ENCODE measurements around the gene SLC25A12.
"Not testable (repeated sequence)": the region's sequence is repeated elsewhere in the genome, so short reads cannot be mapped to it uniquely, and the experiment has no call there.

The SLC25A12 gene

GRCh38 chr2:171789956-171790355 is 104.1 kb downstream of the SLC25A12 start:
- Histone ChIP-seq H3K27me3 (no peaks in the 10 kb centered on the region), H3K4me3 (no peak overlapping the region), H3K36me3 (peaks cover 43 to 80% (median 72%) of the 10 kb centered on the region in 3 donors), H3K9me3 (no peaks in the 10 kb centered on the region), H3K4me1 (no peaks in the 10 kb centered on the region), H3K27ac (no peak overlapping the region)
- intact Hi-C loops (cut with DNase I; ENCODE audit: low total_unique reads): no loop called here
- DNase-seq: no peak
- TF ChIP-seq CTCF (IDR thresholded peaks at IDR 0.05): no peak

- no peak overlapping the region for H3K27ac ChIP-seq
- H3K9me3 ChIP-seq: no peaks in the 10 kb centered on the region
- H3K4me1 ChIP-seq: no peaks in the 10 kb centered on the region
- intact Hi-C loops (cut with DNase I; ENCODE audit: low total_unique reads): no loop called here
- no peak overlapping the region for H3K4me3 ChIP-seq
- DNase-seq: no peak
- H3K36me3 ChIP-seq: peaks cover 58 to 91% (median 87%) of the 10 kb centered on the region in 3 donors
- no peaks in the 10 kb centered on the region for H3K27me3 ChIP-seq
- no peak for TF ChIP-seq CTCF (IDR thresholded peaks at IDR 0.05)
Observed at GRCh38 chr2:171788316-171788993, 105.6 kb downstream of the SLC25A12 start.

GRCh38 chr2:171787333-171788072 is 106.5 kb downstream of the SLC25A12 start:
- no peaks in the 10 kb centered on the region for H3K4me1 ChIP-seq
- intact Hi-C loops (cut with DNase I; ENCODE audit: low total_unique reads): no loop called here
- no peak overlapping the region for H3K27ac ChIP-seq
- no peaks in the 10 kb centered on the region for H3K27me3 ChIP-seq
- H3K4me3 ChIP-seq: no peak overlapping the region
- TF ChIP-seq CTCF (IDR thresholded peaks at IDR 0.05): no peak
- H3K9me3 ChIP-seq: no peaks in the 10 kb centered on the region
- H3K36me3 ChIP-seq: peaks cover 59 to 93% (median 87%) of the 10 kb centered on the region in 3 donors
- DNase-seq: no peak

GRCh38 chr2:171785450-171785849 is 108.6 kb downstream of the SLC25A12 start:
- Histone ChIP-seq H3K36me3 (peaks cover 50 to 83% (median 79%) of the 10 kb centered on the region in 3 donors), H3K4me3 (no peak overlapping the region), H3K4me1 (no peaks in the 10 kb centered on the region), H3K27me3 (no peaks in the 10 kb centered on the region), H3K27ac (no peak overlapping the region), H3K9me3 (no peaks in the 10 kb centered on the region)
- intact Hi-C loops (cut with DNase I; ENCODE audit: low total_unique reads): no loop called here
- no peak for DNase-seq
- TF ChIP-seq CTCF (IDR thresholded peaks at IDR 0.05): no peak

- H3K27me3 ChIP-seq: no peaks in the 10 kb centered on the region
- no peak overlapping the region for H3K27ac ChIP-seq
- peaks cover 21 to 32% (median 22%) of the 10 kb centered on the region in 3 donors for H3K36me3 ChIP-seq
- no peak for DNase-seq
- intact Hi-C loops (cut with DNase I; ENCODE audit: low total_unique reads): no loop called here
- peaks cover 0 to 6% (median 0%) of the 10 kb centered on the region in 3 donors for H3K9me3 ChIP-seq
- no peak overlapping the region for H3K4me3 ChIP-seq
- TF ChIP-seq CTCF (IDR thresholded peaks at IDR 0.05): no peak
- no peaks in the 10 kb centered on the region for H3K4me1 ChIP-seq
Observed at GRCh38 chr2:171778515-171778914, 115.5 kb downstream of the SLC25A12 start.

GRCh38 chr2:171774581-171774980 is 119.5 kb downstream of the SLC25A12 start:
- H3K27me3 ChIP-seq; H3K4me3 ChIP-seq; H3K4me1 ChIP-seq; H3K27ac ChIP-seq; intact Hi-C loops (cut with DNase I; ENCODE audit: low total_unique reads); DNase-seq; H3K9me3 ChIP-seq: not testable (repeated sequence)
- peaks cover 0 to 20% (median 16%) of the 10 kb centered on the region in 3 donors for H3K36me3 ChIP-seq
